ENCODE data around the gene LYSMD2.
"Not testable (repeated sequence)": the region's sequence is repeated elsewhere in the genome, so short reads cannot be mapped to it uniquely, and the experiment has no call there.

The LYSMD2 gene, protein sequence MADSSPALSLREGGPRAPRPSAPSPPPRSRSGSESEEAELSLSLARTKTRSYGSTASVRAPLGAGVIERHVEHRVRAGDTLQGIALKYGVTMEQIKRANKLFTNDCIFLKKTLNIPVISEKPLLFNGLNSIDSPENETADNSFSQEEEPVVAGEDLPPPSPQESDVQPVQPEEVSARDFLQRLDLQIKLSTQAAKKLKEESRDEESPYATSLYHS

DNA sequence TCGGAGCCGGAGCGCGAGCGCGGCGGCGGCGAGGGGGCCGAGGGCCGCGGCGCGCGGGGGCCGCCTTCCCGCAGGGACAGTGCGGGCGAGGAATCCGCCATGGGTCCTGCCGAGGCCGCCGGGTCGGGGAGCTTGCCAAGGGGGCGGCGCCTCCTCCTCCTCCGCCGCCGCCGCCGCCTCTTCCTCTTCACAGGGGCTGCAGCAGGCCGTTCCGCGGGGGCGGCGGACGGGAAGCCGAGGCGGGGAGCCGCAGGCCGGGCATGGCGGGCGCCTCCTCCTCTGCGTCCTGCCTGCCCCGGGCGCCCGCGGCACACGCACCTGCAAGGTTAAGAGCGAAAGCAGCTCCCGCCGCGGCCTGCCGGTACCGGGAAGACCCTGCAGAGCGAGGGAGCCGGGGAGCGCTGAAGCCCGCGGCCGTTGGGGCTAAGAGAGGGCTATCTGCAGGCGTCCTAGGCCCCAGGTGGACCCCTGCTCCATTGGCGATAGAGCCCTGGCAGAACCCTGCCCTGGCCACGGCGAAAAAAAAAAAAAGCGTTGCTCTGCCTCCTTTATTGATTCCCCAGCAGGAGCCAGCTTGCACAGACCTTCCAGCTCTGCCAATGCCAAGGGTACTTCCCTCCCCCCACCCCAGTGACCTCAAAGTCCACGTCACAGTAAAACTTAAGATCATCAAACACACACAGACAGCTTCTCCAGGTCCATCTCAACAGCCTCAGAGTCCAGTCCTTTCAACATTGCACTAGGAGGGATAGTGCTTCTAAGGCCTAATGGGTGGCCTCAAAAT is at the start of gene LYSMD2:
Gene LYSMD2 (minus strand): TSS at position 134 of the 784 bp plus-strand sequence. CDS start 33 bp downstream, at position 101.
- H3K4me3 ChIP-seq (ENCODE audit: low read depth, low read length) = peak within 1 kb of the TSS; percentile 46

GRCh38 chr15:51787130-51787529 is 49.7 kb upstream of the LYSMD2 start:
- H3K4me3 ChIP-seq (ENCODE audit: low read depth, low read length) = not testable (repeated sequence)

- no peak overlapping the region for H3K4me3 ChIP-seq (ENCODE audit: low read depth, low read length)
Observed at GRCh38 chr15:51783967-51784366, 46.5 kb upstream of the LYSMD2 start.

DNA sequence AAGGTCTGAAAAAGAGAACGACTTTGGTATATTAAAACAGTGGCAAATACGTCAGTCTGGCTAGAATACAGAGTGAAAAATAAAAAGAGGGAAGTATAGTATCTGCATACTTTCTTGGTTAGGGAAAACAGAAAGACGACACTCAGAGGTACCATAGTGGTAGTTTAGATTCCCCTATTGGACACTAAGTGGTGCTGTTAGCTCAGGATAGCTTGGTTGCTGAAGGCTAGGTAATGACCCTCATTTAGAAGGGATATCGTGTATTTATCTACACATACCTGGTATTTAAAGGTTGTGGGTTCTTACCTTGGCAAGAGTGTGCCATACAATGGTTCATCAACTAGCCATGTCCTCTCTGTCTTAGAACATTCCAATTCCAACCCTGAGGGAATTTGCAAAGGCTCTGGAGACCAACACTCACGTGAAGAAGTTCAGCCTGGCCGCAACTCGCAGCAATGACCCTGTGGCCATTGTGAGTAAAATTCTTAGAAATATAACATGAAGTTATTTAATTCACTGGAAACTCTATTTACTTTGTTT is 45.0 kb upstream of the LYSMD2 start:
- no peak overlapping the region for H3K4me3 ChIP-seq (ENCODE audit: low read depth, low read length)

GRCh38 chr15:51781506-51781905 is 44.1 kb upstream of the LYSMD2 start:
- no peak overlapping the region for H3K4me3 ChIP-seq (ENCODE audit: low read depth, low read length)

- no peak overlapping the region for H3K4me3 ChIP-seq (ENCODE audit: low read depth, low read length)
Observed at GRCh38 chr15:51780636-51781035, 43.2 kb upstream of the LYSMD2 start.

- no peak overlapping the region for H3K4me3 ChIP-seq (ENCODE audit: low read depth, low read length)
Observed at GRCh38 chr15:51776952-51777569, 39.6 kb upstream of the LYSMD2 start.

GRCh38 chr15:51775967-51776816 is 38.7 kb upstream of the LYSMD2 start:
- no peak overlapping the region for H3K4me3 ChIP-seq (ENCODE audit: low read depth, low read length)

GRCh38 chr15:51774916-51775315 is 37.5 kb upstream of the LYSMD2 start:
- H3K4me3 ChIP-seq (ENCODE audit: low read depth, low read length) = no peak overlapping the region

DNA sequence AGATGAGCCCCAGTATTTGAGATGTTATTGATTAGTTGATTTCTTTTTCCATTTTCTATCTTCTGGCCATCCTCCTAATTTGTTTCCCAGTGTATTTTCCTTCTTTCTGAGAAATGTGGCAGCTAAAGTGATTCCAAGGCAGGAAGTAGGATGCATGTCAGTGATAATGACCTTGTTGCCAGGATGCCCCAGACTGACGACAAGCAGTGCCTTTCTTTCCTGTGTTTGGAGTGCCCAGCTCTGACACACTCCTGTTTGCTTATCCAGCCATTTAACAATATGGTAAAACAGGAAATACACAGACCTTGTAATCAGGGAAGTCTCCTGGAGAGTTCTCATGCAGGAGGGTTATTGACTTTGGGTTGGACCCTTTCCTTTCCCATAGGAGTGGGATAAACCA is 34.3 kb upstream of the LYSMD2 start:
- no peak overlapping the region for H3K4me3 ChIP-seq (ENCODE audit: low read depth, low read length)

DNA sequence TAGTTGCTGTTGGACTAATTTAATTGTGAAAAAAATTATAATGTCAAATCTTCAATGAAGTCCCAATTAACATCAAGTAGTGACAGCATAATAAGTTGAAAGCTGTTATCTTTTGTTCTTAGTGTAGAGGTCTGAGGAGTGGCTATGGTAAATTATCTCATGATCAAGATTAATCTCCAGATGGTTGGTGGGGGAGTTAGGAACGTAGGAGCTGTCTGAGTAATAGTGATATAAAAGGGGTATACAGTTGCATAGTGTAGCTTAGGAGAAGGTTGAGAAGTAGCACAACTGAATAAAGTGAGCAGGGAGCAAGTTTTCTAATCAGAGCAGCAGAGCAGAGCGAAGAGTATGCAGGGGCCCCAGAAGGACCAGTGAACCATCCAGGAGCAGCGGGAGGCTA is 33.4 kb upstream of the LYSMD2 start:
- no peak overlapping the region for H3K4me3 ChIP-seq (ENCODE audit: low read depth, low read length)

GRCh38 chr15:51768018-51768417 is 30.6 kb upstream of the LYSMD2 start:
- H3K4me3 ChIP-seq (ENCODE audit: low read depth, low read length) = no peak overlapping the region

GRCh38 chr15:51766341-51766740 is 28.9 kb upstream of the LYSMD2 start:
- H3K4me3 ChIP-seq (ENCODE audit: low read depth, low read length) = no peak overlapping the region

GRCh38 chr15:51765751-51766150 is 28.3 kb upstream of the LYSMD2 start:
- no peak overlapping the region for H3K4me3 ChIP-seq (ENCODE audit: low read depth, low read length)

DNA sequence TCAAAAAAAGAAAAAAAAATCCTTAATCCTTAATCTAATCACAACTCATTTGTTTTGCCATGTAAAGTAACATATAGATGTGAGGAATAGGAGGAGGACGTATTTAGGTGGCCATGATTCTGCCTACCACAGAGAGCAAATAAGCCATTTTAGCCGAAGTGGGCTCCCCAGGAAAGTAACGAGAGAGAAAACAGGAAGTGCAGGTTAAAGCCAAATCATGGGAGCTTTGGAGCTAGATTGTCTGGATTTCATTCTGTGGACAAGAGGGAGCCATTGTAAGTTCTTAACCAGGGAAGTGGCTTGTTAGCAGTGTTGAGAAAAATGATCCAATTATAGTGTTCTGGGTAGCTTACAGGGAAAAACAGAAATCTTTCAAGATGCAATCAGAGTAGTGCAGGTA is 23.4 kb upstream of the LYSMD2 start:
- no peak overlapping the region for H3K4me3 ChIP-seq (ENCODE audit: low read depth, low read length)

- H3K4me3 ChIP-seq (ENCODE audit: low read depth, low read length) = no peak overlapping the region
Observed at GRCh38 chr15:51759557-51760070, 22.2 kb upstream of the LYSMD2 start.

DNA sequence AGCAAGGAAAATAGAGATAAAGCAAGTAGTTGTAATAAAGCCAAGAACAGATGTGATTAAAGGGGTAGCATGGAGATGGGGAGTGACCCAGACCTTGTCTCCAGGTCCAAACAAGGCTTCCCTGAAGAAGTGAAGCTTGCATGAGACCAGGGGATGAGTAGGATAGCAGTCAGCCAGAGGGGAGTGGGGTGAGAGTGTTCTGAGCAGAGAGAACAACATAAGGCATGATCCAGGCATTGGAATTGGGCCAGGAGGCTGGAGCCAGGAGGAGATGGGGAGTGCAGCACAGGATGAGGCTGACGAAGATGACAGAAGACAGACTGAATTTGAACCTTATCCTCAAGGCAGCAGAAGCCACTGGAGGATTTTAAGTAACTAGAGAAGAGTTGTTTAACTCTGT is 21.2 kb upstream of the LYSMD2 start:
- H3K4me3 ChIP-seq (ENCODE audit: low read depth, low read length) = no peak overlapping the region

- H3K4me3 ChIP-seq (ENCODE audit: low read depth, low read length) = no peak overlapping the region
Observed at GRCh38 chr15:51757450-51757849, 20.0 kb upstream of the LYSMD2 start.

- no peak overlapping the region for H3K4me3 ChIP-seq (ENCODE audit: low read depth, low read length)
Observed at GRCh38 chr15:51756482-51756881, 19.0 kb upstream of the LYSMD2 start.

DNA sequence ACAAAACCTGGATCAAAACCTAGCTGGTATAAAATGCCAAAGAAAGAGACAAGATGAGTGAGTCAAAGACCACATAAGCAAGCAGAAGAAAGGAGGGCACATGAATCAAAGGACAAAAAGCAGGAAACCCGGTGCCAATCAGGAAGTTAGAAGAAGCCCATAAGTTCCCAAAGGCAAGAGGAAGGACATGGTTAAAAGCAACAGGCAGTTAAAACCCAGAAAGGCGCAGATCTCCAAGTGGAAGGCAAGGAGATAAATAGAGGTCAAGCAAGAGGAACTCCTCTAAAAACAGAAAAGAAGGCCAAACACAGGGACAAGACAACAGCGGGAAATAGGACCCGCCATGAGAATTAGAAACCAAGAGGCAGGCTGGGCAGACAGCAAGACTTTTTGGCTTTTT is 18.3 kb upstream of the LYSMD2 start:
- no peak overlapping the region for H3K4me3 ChIP-seq (ENCODE audit: low read depth, low read length)

DNA sequence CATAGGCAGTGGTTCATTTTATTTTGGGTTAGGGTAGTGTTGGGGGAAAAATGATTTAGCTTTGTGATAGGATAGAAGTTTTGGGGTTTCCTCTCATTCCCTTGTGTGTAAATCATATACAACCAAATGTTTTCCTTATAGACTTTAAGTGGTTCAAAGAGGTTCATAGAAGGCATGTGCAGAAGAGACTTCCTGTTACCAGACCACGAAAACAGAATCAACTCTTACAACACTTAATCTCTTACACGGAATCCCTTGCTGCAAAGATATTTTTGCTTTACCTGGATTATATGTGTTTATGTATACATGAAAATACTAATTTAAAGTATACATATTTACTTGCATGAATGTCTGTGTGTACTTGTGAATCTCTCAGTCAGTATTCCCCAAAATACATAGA is 16.8 kb upstream of the LYSMD2 start:
- H3K4me3 ChIP-seq (ENCODE audit: low read depth, low read length) = no peak overlapping the region

All from iPS-11a (cell line).